SK-N-SH (cell line): ENCODE results near the gene NTN1.

Source experiments
- CTCF ChIP-seq: fragments of 200-600 bp; sonication (generic); IDR thresholded peaks from 2 replicates; pipeline ENCODE4 v1.6.1; 2017; ENCODE audit warnings: antibody characterized with exemption, mild to moderate bottlenecking, moderate library complexity
- FOXJ3 ChIP-seq: sonication (generic); formaldehyde crosslinking; IDR thresholded peaks from 2 replicates; pipeline ENCODE4 v1.5.1; 2020; ENCODE audit warnings: mild to moderate bottlenecking, missing genetic modification reagents
- GABPA ChIP-seq: IDR thresholded peaks from 2 replicates; pipeline ENCODE4 v1.4.0; 2012; ENCODE audit warnings: low read depth, mild to moderate bottlenecking
- JUND ChIP-seq: IDR thresholded peaks from 2 replicates; pipeline ENCODE4 v1.4.0; 2012
- NFIC ChIP-seq: IDR thresholded peaks from 2 replicates; pipeline ENCODE4 v1.4.0; 2012; ENCODE audit warnings: borderline replicate concordance
- NRF1 ChIP-seq: IDR thresholded peaks from 2 replicates; pipeline ENCODE4 v1.6.1; 2012; ENCODE audit warnings: low read depth, mild to moderate bottlenecking, low read length
- POLR2AphosphoS5 ChIP-seq: IDR thresholded peaks from 2 replicates; pipeline ENCODE4 v1.6.1; 2012; ENCODE audit warnings: low read depth, low read length
- RAD21 ChIP-seq: IDR thresholded peaks from 2 replicates; pipeline ENCODE4 v1.6.1; 2012; ENCODE audit warnings: mild to moderate bottlenecking, low read length
- RFX5 ChIP-seq: IDR thresholded peaks from 2 replicates; pipeline ENCODE4 v1.6.1; 2012; ENCODE audit warnings: mild to moderate bottlenecking, improper control_type of control experiment, low read length
- RXRA ChIP-seq: IDR thresholded peaks from 2 replicates; pipeline ENCODE4 v1.4.0; 2012; ENCODE audit warnings: low read depth, mild to moderate bottlenecking, borderline replicate concordance
- TAF1 ChIP-seq: IDR thresholded peaks from 2 replicates; pipeline ENCODE4 v1.6.1; 2012; ENCODE audit warnings: low read depth, mild to moderate bottlenecking, low read length, moderate library complexity, borderline replicate concordance
- USF2 ChIP-seq: fragments of 150-350 bp; IDR thresholded peaks from 2 replicates; pipeline ENCODE4 v1.6.1; 2017; ENCODE audit warnings: antibody characterized with exemption, low read length, low read depth, borderline replicate concordance
- YY1 ChIP-seq: IDR thresholded peaks from 2 replicates; pipeline ENCODE4 v1.4.0; 2012; ENCODE audit warnings: low read depth, mild to moderate bottlenecking

- TF ChIP-seq POLR2AphosphoS5 = no peak
- no peak for TF ChIP-seq CTCF
- no peak for TF ChIP-seq RAD21
- no peak for TF ChIP-seq NRF1
- TF ChIP-seq FOXJ3 (CRISPR knock-in tag) = no peak
- no peak for TF ChIP-seq JUND
- no peak for TF ChIP-seq RFX5
- no peak for TF ChIP-seq RXRA
- no peak for TF ChIP-seq TAF1
- no peak for TF ChIP-seq YY1
- no peak for TF ChIP-seq USF2
- no peak for TF ChIP-seq GABPA
- TF ChIP-seq NFIC = no peak
These were observed 3.2 kb downstream of the NTN1 start for GRCh38 chr17:9024497-9024896.
